Measurements from ENCODE around the gene RETREG1.
"Not testable (repeated sequence)": the region's sequence is repeated elsewhere in the genome, so short reads cannot be mapped to it uniquely, and the experiment has no call there.

Gene RETREG1

DNA sequence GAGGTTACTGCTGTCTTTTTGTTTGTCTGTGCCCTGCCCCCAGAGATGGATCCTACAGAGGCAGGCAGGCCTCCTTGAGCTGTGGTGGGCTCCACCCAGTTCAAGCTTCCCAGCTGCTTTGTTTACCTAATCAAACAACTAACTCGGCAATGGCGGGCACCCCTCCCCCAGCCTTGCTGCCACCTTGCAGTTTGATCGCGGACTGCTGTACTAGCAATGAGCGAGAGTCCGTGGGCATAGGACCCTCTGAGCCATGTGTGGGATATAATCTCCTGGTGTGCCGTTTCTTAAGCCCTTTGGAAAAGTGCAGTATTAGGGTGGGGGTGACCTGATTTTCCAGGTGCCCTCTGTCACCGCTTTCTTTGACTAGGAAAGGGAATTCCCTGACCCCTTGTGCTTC, 31.9 kb upstream of the RETREG1 start:
- H3K27ac ChIP-seq (ENCODE audit: low read depth, low read length, severe bottlenecking); H3K4me1 ChIP-seq (ENCODE audit: control insufficient read depth, insufficient read depth, low read length, poor library complexity, severe bottlenecking); H3K36me3 ChIP-seq (ENCODE audit: control insufficient read depth, insufficient read depth, low read length); H3K4me3 ChIP-seq (ENCODE audit: extremely low read depth, insufficient read depth, low read length, poor library complexity, severe bottlenecking); H3K9me3 ChIP-seq (ENCODE audit: control insufficient read depth, low read length): not testable (repeated sequence)
- WGBS, 2 experiments (ENCODE audit: insufficient coverage in 2 of 2): 79 to 90% methylated on average over 3 to 8 of the region's 8 CpGs

DNA sequence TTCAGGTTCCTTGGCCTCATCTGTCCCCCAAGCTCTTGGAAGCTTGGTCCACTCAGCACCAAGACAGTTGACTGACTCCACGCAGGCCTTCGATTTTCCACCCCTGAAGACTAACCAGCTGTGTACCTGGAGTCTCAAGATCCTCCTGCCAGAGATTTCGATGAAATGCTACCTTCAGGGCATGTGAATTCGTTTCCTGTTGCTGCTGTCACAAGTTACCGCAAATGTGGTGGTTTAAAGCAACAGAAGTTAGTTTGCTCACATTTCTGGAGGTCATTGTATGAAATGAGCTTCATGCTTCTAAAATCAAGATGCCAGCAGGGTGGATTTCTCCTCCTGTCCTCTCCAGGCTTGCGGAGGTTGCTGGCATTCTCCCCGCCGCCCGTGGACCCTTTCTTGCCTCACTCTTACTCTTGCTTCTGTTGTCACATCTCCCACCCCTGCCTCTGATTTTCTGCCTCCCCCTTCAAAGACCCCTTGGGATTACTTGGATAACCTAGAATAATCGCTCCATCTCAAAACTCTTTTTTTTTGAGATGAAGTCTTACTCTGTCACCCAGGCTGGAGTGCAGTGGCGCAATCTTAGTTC, 27.6 kb upstream of the RETREG1 start:
- H3K27ac ChIP-seq (ENCODE audit: low read depth, low read length, severe bottlenecking): no peak overlapping the region
- no peaks in the 10 kb centered on the region for H3K36me3 ChIP-seq (ENCODE audit: control insufficient read depth, insufficient read depth, low read length)
- no peaks in the 10 kb centered on the region for H3K4me1 ChIP-seq (ENCODE audit: control insufficient read depth, insufficient read depth, low read length, poor library complexity, severe bottlenecking)
- H3K9me3 ChIP-seq (ENCODE audit: control insufficient read depth, low read length): no peaks in the 10 kb centered on the region
- WGBS, 2 experiments (ENCODE audit: insufficient coverage in 2 of 2): 90 to 92% methylated on average over 8 to 10 of the region's 11 CpGs
- no peak overlapping the region for H3K4me3 ChIP-seq (ENCODE audit: extremely low read depth, insufficient read depth, low read length, poor library complexity, severe bottlenecking)

- Histone ChIP-seq H3K36me3 (ENCODE audit: control insufficient read depth, insufficient read depth, low read length) (no peaks in the 10 kb centered on the region), H3K27ac (ENCODE audit: low read depth, low read length, severe bottlenecking) (no peak overlapping the region), H3K4me1 (ENCODE audit: control insufficient read depth, insufficient read depth, low read length, poor library complexity, severe bottlenecking) (no peaks in the 10 kb centered on the region), H3K9me3 (ENCODE audit: control insufficient read depth, low read length) (peaks cover 10% of the 10 kb centered on the region), H3K4me3 (ENCODE audit: extremely low read depth, insufficient read depth, low read length, poor library complexity, severe bottlenecking) (no peak overlapping the region)
- WGBS, 2 experiments (ENCODE audit: insufficient coverage in 2 of 2): 91% methylated on average over 1 of the region's 2 CpGs; no CpG with 5 or more reads in 1 of the 2 experiments
Observed at GRCh38 chr5:16642867-16643266, 26.1 kb upstream of the RETREG1 start.

DNA sequence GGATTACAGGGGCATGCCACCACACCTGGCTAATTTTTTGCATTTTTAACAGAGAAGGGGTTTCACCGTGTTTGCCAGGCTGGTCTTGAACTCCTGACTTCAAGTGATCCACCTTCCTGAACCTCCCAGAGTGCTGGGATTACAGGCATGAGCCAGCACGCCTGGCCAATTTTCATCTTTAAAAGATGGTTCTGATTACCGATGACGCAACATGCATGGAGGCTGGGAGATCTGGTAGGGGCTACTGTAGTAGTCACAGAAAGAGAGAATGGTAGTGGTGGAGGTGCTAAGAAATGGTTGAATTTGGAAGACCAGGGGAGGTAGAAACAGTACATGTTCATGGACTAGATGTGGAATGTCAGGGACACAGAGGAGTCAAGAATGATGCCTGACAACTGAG, 22.4 kb upstream of the RETREG1 start:
- WGBS, 2 experiments (ENCODE audit: insufficient coverage in 2 of 2): 86 to 95% methylated on average over 4 of the region's 4 CpGs
- H3K9me3 ChIP-seq (ENCODE audit: control insufficient read depth, low read length): peaks cover 10% of the 10 kb centered on the region
- no peak overlapping the region for H3K27ac ChIP-seq (ENCODE audit: low read depth, low read length, severe bottlenecking)
- H3K36me3 ChIP-seq (ENCODE audit: control insufficient read depth, insufficient read depth, low read length): no peaks in the 10 kb centered on the region
- no peaks in the 10 kb centered on the region for H3K4me1 ChIP-seq (ENCODE audit: control insufficient read depth, insufficient read depth, low read length, poor library complexity, severe bottlenecking)
- no peak overlapping the region for H3K4me3 ChIP-seq (ENCODE audit: extremely low read depth, insufficient read depth, low read length, poor library complexity, severe bottlenecking)

DNA sequence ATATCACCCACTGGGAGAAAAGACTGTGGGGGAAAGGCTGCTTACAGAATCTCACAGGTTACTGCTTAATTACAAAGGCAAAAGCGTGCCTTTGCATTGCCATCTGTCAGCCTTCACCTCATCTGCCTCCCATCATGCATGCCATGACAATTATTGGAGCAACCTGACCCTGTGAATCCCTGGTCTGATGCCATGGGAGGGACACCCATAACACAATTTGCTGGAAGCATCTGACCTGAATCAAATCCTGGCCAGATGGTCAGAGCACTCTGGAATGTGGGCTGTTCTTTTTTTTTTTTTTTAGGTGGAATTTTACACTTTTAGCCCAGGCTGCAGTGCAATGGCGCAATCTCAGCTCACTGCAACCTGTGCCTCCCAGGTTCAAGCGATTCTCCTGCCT, 11.6 kb upstream of the RETREG1 start:
- H3K9me3 ChIP-seq (ENCODE audit: control insufficient read depth, low read length): no peaks in the 10 kb centered on the region
- no peak overlapping the region for H3K27ac ChIP-seq (ENCODE audit: low read depth, low read length, severe bottlenecking)
- no peak overlapping the region for H3K4me3 ChIP-seq (ENCODE audit: extremely low read depth, insufficient read depth, low read length, poor library complexity, severe bottlenecking)
- no peaks in the 10 kb centered on the region for H3K36me3 ChIP-seq (ENCODE audit: control insufficient read depth, insufficient read depth, low read length)
- WGBS, 2 experiments (ENCODE audit: insufficient coverage in 2 of 2): 77 to 92% methylated on average over 2 to 3 of the region's 3 CpGs
- no peaks in the 10 kb centered on the region for H3K4me1 ChIP-seq (ENCODE audit: control insufficient read depth, insufficient read depth, low read length, poor library complexity, severe bottlenecking)

DNA sequence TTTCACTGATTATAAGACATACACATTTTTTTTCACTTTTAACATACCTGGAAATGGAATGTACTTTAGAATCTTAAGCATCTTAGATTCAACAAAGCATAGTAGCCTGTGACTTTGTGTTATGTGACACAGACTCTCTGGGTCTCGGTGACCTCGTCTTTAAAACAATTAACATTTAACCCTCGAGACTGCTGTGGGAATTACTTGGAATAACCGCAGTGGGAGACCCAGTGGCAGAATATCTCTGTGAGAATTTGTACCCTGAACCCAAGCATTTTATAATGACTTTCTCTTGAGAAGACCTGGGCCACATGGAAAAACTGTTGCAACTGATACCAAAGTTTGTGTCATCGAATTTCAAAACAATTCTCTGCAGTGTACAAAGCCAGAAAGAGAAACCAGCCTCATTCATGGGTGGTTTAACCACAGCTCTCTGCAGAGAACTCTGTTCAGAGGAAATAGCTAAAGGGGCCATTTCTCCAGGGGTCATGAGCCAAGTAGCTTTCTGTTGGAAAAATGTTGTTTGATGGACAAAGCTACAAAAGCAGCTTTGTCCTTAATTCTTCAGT, 10.0 kb upstream of the RETREG1 start:
- H3K4me1 ChIP-seq (ENCODE audit: control insufficient read depth, insufficient read depth, low read length, poor library complexity, severe bottlenecking): no peaks in the 10 kb centered on the region
- no peak overlapping the region for H3K27ac ChIP-seq (ENCODE audit: low read depth, low read length, severe bottlenecking)
- 58 to 91% methylated on average over 1 to 3 of the region's 5 CpGs for WGBS, 2 experiments (ENCODE audit: insufficient coverage in 2 of 2)
- H3K4me3 ChIP-seq (ENCODE audit: extremely low read depth, insufficient read depth, low read length, poor library complexity, severe bottlenecking): no peak overlapping the region
- no peaks in the 10 kb centered on the region for H3K9me3 ChIP-seq (ENCODE audit: control insufficient read depth, low read length)
- H3K36me3 ChIP-seq (ENCODE audit: control insufficient read depth, insufficient read depth, low read length): no peaks in the 10 kb centered on the region

DNA sequence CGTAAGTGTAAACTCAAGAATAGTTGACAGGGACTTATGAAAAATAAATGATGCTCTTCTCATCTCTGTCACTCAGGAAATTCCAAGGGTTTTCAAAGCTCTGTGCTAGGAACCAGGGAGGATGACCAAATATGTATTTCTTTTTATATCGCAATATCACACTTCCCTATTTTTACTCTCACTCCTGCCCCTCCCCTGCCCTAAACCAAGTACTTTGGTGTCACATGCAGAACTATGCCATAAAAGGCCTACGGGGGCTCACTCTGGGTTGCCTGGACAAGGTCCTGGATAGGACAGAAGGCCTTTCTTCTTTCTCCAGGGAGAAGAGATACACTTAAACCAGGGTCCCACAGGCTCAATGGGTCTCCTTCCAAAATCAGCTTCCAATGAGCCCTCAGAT, 8.3 kb upstream of the RETREG1 start:
- 91% methylated on average over 2 of the region's 3 CpGs; no CpG with 5 or more reads in 1 of the 2 experiments for WGBS, 2 experiments (ENCODE audit: insufficient coverage in 2 of 2)
- Histone ChIP-seq H3K4me1 (ENCODE audit: control insufficient read depth, insufficient read depth, low read length, poor library complexity, severe bottlenecking) (no peaks in the 10 kb centered on the region), H3K36me3 (ENCODE audit: control insufficient read depth, insufficient read depth, low read length) (no peaks in the 10 kb centered on the region), H3K9me3 (ENCODE audit: control insufficient read depth, low read length) (no peaks in the 10 kb centered on the region), H3K27ac (ENCODE audit: low read depth, low read length, severe bottlenecking) (no peak overlapping the region), H3K4me3 (ENCODE audit: extremely low read depth, insufficient read depth, low read length, poor library complexity, severe bottlenecking) (no peak overlapping the region)

DNA sequence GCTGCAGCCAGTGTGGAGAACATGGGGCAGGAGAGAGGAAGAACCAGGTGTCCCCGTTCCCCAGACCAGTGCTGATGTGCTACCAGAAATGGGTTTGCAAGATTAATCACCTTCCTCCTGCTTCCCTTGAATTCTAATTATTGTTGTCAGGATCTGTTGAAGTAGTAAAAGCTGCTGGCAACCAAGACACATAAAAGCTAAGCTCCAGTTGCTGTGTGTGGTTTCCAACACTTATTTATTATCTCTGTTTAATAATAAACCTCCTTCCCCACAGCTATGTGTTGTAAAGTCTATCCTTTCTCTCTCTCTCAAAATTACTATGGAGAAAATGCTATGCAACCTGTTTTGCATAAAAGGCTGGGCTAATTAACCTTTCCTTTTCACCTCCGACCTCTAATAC, 2.3 kb upstream of the RETREG1 start:
- H3K27ac ChIP-seq (ENCODE audit: low read depth, low read length, severe bottlenecking): no peak overlapping the region
- 100% methylated on average over 1 of the region's 2 CpGs; no CpG with 5 or more reads in 1 of the 2 experiments for WGBS, 2 experiments (ENCODE audit: insufficient coverage in 2 of 2)
- no peaks in the 10 kb centered on the region for H3K9me3 ChIP-seq (ENCODE audit: control insufficient read depth, low read length)
- peaks cover 4% of the 10 kb centered on the region for H3K4me1 ChIP-seq (ENCODE audit: control insufficient read depth, insufficient read depth, low read length, poor library complexity, severe bottlenecking)
- H3K4me3 ChIP-seq (ENCODE audit: extremely low read depth, insufficient read depth, low read length, poor library complexity, severe bottlenecking): no peak overlapping the region
- H3K36me3 ChIP-seq (ENCODE audit: control insufficient read depth, insufficient read depth, low read length): no peaks in the 10 kb centered on the region

- Histone ChIP-seq H3K4me3 (ENCODE audit: extremely low read depth, insufficient read depth, low read length, poor library complexity, severe bottlenecking) (no peak overlapping the region), H3K27ac (ENCODE audit: low read depth, low read length, severe bottlenecking) (no peak overlapping the region), H3K36me3 (ENCODE audit: control insufficient read depth, insufficient read depth, low read length) (no peaks in the 10 kb centered on the region), H3K9me3 (ENCODE audit: control insufficient read depth, low read length) (no peaks in the 10 kb centered on the region), H3K4me1 (ENCODE audit: control insufficient read depth, insufficient read depth, low read length, poor library complexity, severe bottlenecking) (peaks cover 4% of the 10 kb centered on the region)
- 70 to 73% methylated on average over 6 to 8 of the region's 10 CpGs for WGBS, 2 experiments (ENCODE audit: insufficient coverage in 2 of 2)
Observed at GRCh38 chr5:16618138-16618897, 1.5 kb upstream of the RETREG1 start.

DNA sequence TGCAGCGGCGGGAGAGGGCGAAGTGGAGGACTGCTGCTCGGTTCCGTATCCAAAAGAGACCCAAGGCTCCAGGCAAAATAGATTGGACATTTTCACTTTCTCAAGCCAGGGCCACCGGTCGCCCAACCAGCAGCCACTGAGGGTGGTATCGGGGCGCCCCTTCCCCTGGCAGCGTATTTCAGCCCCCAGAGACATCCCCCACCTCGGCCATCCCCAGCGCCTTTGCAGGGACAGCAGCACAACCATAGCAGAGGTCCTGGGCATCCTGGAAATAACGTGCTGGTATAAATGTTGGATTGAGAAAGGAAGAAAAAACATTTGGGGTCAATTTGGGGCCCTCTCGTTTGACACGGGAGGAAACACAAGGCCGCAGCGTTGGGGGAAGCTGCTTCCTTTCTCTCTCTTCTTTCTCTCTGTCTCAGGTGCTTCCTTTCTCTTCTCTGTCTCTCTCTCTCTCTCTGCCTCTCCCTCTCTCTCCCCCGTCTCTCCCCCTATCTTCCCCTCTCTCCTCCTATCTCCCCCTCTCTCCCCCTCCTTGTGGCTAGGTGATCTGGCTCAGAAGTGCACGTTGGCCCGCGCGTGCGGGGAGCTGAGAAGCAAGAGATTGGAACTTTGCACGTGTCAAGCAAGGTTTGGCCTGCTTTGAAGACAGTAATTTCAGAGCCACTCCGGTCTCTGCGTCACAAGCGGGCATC, 624 bp upstream of the RETREG1 start:
- WGBS, 2 experiments (ENCODE audit: insufficient coverage in 2 of 2): 10 to 37% methylated on average over 16 to 22 of the region's 27 CpGs
- Histone ChIP-seq H3K4me3 (ENCODE audit: extremely low read depth, insufficient read depth, low read length, poor library complexity, severe bottlenecking) (peak overlapping the region; percentile 48), H3K9me3 (ENCODE audit: control insufficient read depth, low read length) (no peaks in the 10 kb centered on the region), H3K27ac (ENCODE audit: low read depth, low read length, severe bottlenecking) (no peak overlapping the region), H3K4me1 (ENCODE audit: control insufficient read depth, insufficient read depth, low read length, poor library complexity, severe bottlenecking) (peaks cover 4% of the 10 kb centered on the region), H3K36me3 (ENCODE audit: control insufficient read depth, insufficient read depth, low read length) (no peaks in the 10 kb centered on the region)

All from mesodermal cell (in vitro differentiated cells).